ENCODE data around the gene DPP4. TPM values are rescaled to one million over a fixed set of nuclear protein-coding genes. Genes with fewer than 3 reads are reported as not detected.

Gene DPP4
- total and polyA plus RNA-seq, 2 donors (not counting 3 experiments of a cell fraction or from before 2014, with no cell fraction given) = 0.84 to 6.2 TPM

GRCh38 chr2:162037886-162038285, 36.1 kb downstream of the DPP4 start:
- TF ChIP-seq FOS (IDR thresholded peaks at IDR 0.05; ENCODE audit: borderline replicate concordance, insufficient read depth, low read length) = no peak
- TF ChIP-seq POLR2A (IDR thresholded peaks at IDR 0.05; ENCODE audit: low read depth, low read length) = no peak
- TF ChIP-seq EZH2 (IDR thresholded peaks at IDR 0.05; ENCODE audit: borderline replicate concordance, low read depth, low read length, severe bottlenecking) = no peak
- no peak for TF ChIP-seq MAX (IDR thresholded peaks at IDR 0.05; ENCODE audit: insufficient read depth, insufficient read length)
- TF ChIP-seq POLR2AphosphoS5 (IDR thresholded peaks at IDR 0.05; ENCODE audit: insufficient read depth, low read depth, low read length) = no peak
- no peak for TF ChIP-seq MYC (IDR thresholded peaks at IDR 0.05; ENCODE audit: low read depth, low read length)
- no peak for TF ChIP-seq CTCF (IDR thresholded peaks at IDR 0.05; ENCODE audit: extremely low read depth in 1 of 2, insufficient read depth in 1 of 2, low read depth in 1 of 2, low read length in 2 of 2)
- TF ChIP-seq GATA2 (IDR thresholded peaks at IDR 0.05; ENCODE audit: insufficient read depth, insufficient read length, low read depth, low read length) = no peak
- no peak for TF ChIP-seq JUN (IDR thresholded peaks at IDR 0.05; ENCODE audit: borderline replicate concordance, insufficient read depth, insufficient read length, low read depth)
- ChIA-PET CTCF (interaction anchor here (1.0 kb wide), 1 partner anchor 25 kb away, joined by 3 read pairs; no protein-coding TSS in a partner anchor), POLR2A (no interaction called here)
- Histone ChIP-seq H3K4me2 (ENCODE audit: insufficient read depth, low read length) (no peak overlapping the region), H4K20me1 (replicated peaks; ENCODE audit: control insufficient read depth, extremely low read depth, insufficient read depth, low read length) (no peaks in the 10 kb centered on the region), H3K27me3 (ENCODE audit: control insufficient read depth in 2 of 2, insufficient read depth in 2 of 2, low read length in 2 of 2) (no peaks in the 10 kb centered on the region), H3K9me1 (replicated peaks; ENCODE audit: control insufficient read depth, extremely low read depth, insufficient read depth, low read length) (no peaks in the 10 kb centered on the region), H3K9ac (replicated peaks; ENCODE audit: extremely low read depth, insufficient read depth, low read length) (no peak overlapping the region), H3K9me3 (replicated peaks; ENCODE audit: control insufficient read depth, insufficient read depth, low read length) (no peaks in the 10 kb centered on the region), H3K4me3 (replicated peaks in 1 of 3; ENCODE audit: insufficient read depth in 1 of 3, low read depth in 1 of 3, low read length in 3 of 3) (no peak overlapping the region), H3K79me2 (ENCODE audit: control insufficient read depth, insufficient read depth, low read length) (no peaks in the 10 kb centered on the region), H3K36me3 (ENCODE audit: control insufficient read depth in 2 of 2, extremely low read depth in 1 of 2, insufficient read depth in 2 of 2, low read length in 2 of 2) (no peaks in the 10 kb centered on the region), H3K27ac (ENCODE audit: insufficient read depth, low read depth, low read length) (no peak overlapping the region), H2AFZ (ENCODE audit: low read depth, low read length) (no peak overlapping the region), H3K4me1 (ENCODE audit: control insufficient read depth, extremely low read depth, insufficient read depth, low read length) (peaks cover 19% of the 10 kb centered on the region)
- intact Hi-C loops (cut with micrococcal nuclease) = loop anchor here (2.0 kb wide), 2 partner anchors 33 to 77 kb away; no protein-coding TSS in a partner anchor
- dilution Hi-C loops (cut with MboI; ENCODE audit: extremely low pct_ligation_motif_present, low sequenced_read_pairs) = no loop called here
- FAIRE-seq (no peak), DNase-seq (ENCODE audit: low read depth, low spot score) (no peak)
- no TSS peak for BruUV-seq (replicated peaks)
